Spleen (tissue), 11 donors: ENCODE data around the gene CYS1. TPM values are rescaled to one million over a fixed set of nuclear protein-coding genes. Genes with fewer than 3 reads are reported as not detected.
A peak's percentile ranks its signal among the peaks of the same experiment; 100 is the strongest.

Source experiments
- DNase-seq: peaks from one replicate; pipeline ENCODE4 v3.0.0-alpha.2; 2020
- H3K27ac ChIP-seq, 8 donors: fragments of 200-600 bp; sonication (generic) in 7 of 8; 1 replicate in 4 of 8; 2 replicates in 4 of 8; pipeline versions ENCODE4 v1.5.0 to v1.8.0; 2016 to 2021; ENCODE audit warnings: inconsistent platforms in 4 of 8, mild to moderate bottlenecking in 4 of 8, moderate library complexity in 1 of 8
- H3K27me3 ChIP-seq, 7 donors: fragments of 200-600 bp; sonication (generic) in 6 of 7; replicated peaks in 1 of 7; 1 replicate in 4 of 7; 2 replicates in 3 of 7; pipeline versions ENCODE4 v1.5.0 to v1.8.0; 2016 to 2021; ENCODE audit warnings: inconsistent platforms in 3 of 7, mild to moderate bottlenecking in 1 of 7
- H3K36me3 ChIP-seq, 6 donors: fragments of 200-600 bp; sonication (generic) in 5 of 6; 1 replicate in 4 of 6; 2 replicates in 2 of 6; pipeline versions ENCODE4 v1.5.0 to v1.8.0; 2016 to 2021; ENCODE audit warnings: inconsistent platforms in 2 of 6
- H3K4me1 ChIP-seq, 6 donors: fragments of 200-600 bp; sonication (generic) in 5 of 6; 1 replicate in 3 of 6; 2 replicates in 3 of 6; pipeline versions ENCODE4 v1.5.0 to v1.8.0; 2016 to 2021; ENCODE audit warnings: inconsistent platforms in 3 of 6
- H3K4me3 ChIP-seq, 8 donors: fragments of 200-600 bp; sonication (generic) in 7 of 8; 1 replicate in 4 of 8; 2 replicates in 4 of 8; pipeline versions ENCODE4 v1.5.0 to v1.8.0; 2016 to 2021; ENCODE audit warnings: inconsistent platforms in 4 of 8, mild to moderate bottlenecking in 4 of 8, moderate library complexity in 2 of 8
- H3K9me3 ChIP-seq, 8 donors: fragments of 200-600 bp; sonication (generic) in 7 of 8; 1 replicate in 4 of 8; 2 replicates in 4 of 8; pipeline versions ENCODE4 v1.5.0 to v1.8.0; 2016 to 2021; ENCODE audit warnings: inconsistent platforms in 4 of 8
- CTCF ChIP-seq, 11 experiments: fragments of 200-600 bp in 7 of 11; fragments of 450-650 bp in 4 of 11; sonication (generic) in 4 of 11; IDR thresholded peaks in 8 of 11; conservative IDR thresholded peaks in 3 of 11; 1 replicate in 7 of 11; 2 replicates in 4 of 11; pipeline versions ENCODE4 v1.4.0 to v1.8.0; 2016 to 2021; ENCODE audit warnings: antibody characterized with exemption in 11 of 11, inconsistent platforms in 4 of 11, mild to moderate bottlenecking in 1 of 11
- POLR2A ChIP-seq, 3 donors: fragments of 450-650 bp; IDR thresholded peaks; one replicate each; pipeline ENCODE4 v1.5.1; 2017; ENCODE audit warnings: antibody characterized with exemption in 3 of 3, mild to moderate bottlenecking in 1 of 3
- POLR2AphosphoS5 ChIP-seq, 3 donors: sonication (generic); formaldehyde crosslinking; IDR thresholded peaks; one replicate each; pipeline ENCODE4 v1.5.1; 2017; ENCODE audit warnings: antibody characterized with exemption in 3 of 3
- WGBS, 5 donors: extraction: QIAGEN DNeasy Blood & Tissue Kit in 3 of 5; methylation state at CpG; one replicate each; pipeline versions ENCODE4 v1.1.5 to v1.1.7; 2013 to 2018; 5-methylcytosine and 5-hydroxymethylcytosine counted together
- intact Hi-C: fragments of 100-400 bp; cut with DNase I; formaldehyde crosslinking; loops from one replicate; pipeline ENCODE4 v1.15.0; 2023; ENCODE audit warnings: low total_unique reads
- polyA plus RNA-seq, 3 donors: library from polyadenylated mRNA; stranded (reverse); fragments of 200-250 nt; gene quantifications; one replicate each; pipeline ENCODE4 v1.2.1, GENCODE V29; 2013
- small RNA-seq, 4 donors: library from RNA; depleted of rRNA; stranded (forward); fragments of <200 nt; gene quantifications; one replicate each; pipeline ENCODE3, GENCODE V24; 2016
- total RNA-seq, 7 donors: library from RNA; depleted of rRNA in 3 of 7; stranded (reverse); fragments of >200 nt in 3 of 7; fragmentation: NEBNext Ultra II Directional in 4 of 7; extraction: Animal tissue kit (Norgen Biotek cat#: 25700) in 4 of 7; gene quantifications; one replicate each; pipeline versions ENCODE4 v1.1.0 to v1.2.1, GENCODE V29; 2016 to 2021
- donor health status: healthy with polysubstance abuse.
- donor health status: DM: no; HTN: no; CAD: no; lungs with moderate emphysema.
- donor health status: DM: no; HTN: no; CAD: no.
- donor health status: Bipolar disorder and iron deficiency.
- donor health status: healthy.
- donor health status: DM: no; HTN: no; CAD: no.
- donor health status: DM: yes; HTN: yes; CAD: no.

The CYS1 gene
- total and polyA plus RNA-seq, 10 donors: 0.38 to 2.9 (median 1.3) TPM

DNA sequence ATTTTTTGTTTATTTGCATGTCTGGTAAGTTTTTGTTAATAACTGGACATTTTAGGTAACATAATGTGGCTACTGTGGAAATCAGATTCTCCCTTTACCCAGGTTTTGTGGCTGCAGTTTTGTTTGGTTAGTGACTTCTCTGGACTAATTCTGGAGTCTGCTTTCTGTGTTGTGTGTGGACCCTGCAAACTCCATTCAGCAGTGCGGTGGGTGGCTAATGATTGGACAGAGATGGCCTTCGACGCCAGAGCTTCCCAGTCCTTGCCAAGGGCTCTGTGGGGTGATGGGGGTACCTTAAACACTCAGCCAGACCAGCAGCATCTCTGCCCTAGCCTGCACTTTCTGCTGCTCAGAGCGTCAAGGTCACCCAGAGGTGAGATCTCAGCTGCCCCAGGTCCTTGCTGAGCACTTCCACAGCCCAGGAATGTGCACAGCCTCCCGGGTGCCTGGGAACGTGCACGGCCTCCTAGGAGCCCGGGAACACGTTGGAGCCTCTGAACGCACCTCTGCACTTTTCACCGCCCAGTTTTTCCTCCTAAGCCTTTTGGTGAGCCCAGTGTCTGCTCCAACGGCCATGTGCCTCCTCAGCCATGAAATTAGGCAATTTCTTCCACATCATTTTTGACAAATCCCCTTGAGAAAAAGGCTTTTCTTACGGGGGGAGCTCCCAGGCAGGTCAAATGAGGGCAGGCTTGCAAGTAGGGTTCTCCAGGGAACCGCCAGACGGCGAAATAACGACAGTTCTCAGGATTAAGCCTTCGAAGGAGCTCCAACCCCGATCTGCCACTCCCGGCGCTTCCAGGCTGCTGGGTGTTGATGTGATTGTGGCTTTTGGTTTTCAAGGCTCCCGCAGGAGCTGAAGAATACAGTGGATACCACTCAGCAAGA lies 72.0 kb downstream of the CYS1 start:
- intact Hi-C loops: no loop called here
- peaks cover 0 to 19% (median 11%) of the 10 kb centered on the region in 6 donors for H3K4me1 ChIP-seq
- WGBS, 5 donors: 72 to 89% (median 86%) methylated on average over 20 to 22 of the region's 22 CpGs
- no peaks in the 10 kb centered on the region for H3K9me3 ChIP-seq
- H3K4me3 ChIP-seq: no peak overlapping the region
- no peak overlapping the region for H3K27ac ChIP-seq
- H3K27me3 ChIP-seq: peaks cover 0 to 18% (median 0%) of the 10 kb centered on the region in 7 donors
- no peak for TF ChIP-seq POLR2AphosphoS5 (IDR thresholded peaks at IDR 0.05)
- no peak for TF ChIP-seq POLR2A (IDR thresholded peaks at IDR 0.05)
- TF ChIP-seq CTCF (IDR thresholded peaks at IDR 0.05 in 8 of 11, conservative IDR thresholded peaks at IDR 0.05 in 3 of 11): no peak
- peak; percentile 32 for DNase-seq
- H3K36me3 ChIP-seq: no peaks in the 10 kb centered on the region

GRCh38 chr2:10007435-10007834 lies 72.8 kb downstream of the CYS1 start:
- Histone ChIP-seq H3K4me1 (peaks cover 0 to 19% (median 11%) of the 10 kb centered on the region in 6 donors), H3K27me3 (peaks cover 0 to 18% (median 0%) of the 10 kb centered on the region in 7 donors), H3K9me3 (no peaks in the 10 kb centered on the region), H3K36me3 (no peaks in the 10 kb centered on the region), H3K27ac (no peak overlapping the region), H3K4me3 (no peak overlapping the region)
- whole genome bisulfite sequencing, 5 donors: 77 to 94% (median 92%) methylated on average over 9 of the region's 9 CpGs
- intact Hi-C loops: no loop called here
- TF ChIP-seq POLR2AphosphoS5 (IDR thresholded peaks at IDR 0.05) (no peak), CTCF (IDR thresholded peaks at IDR 0.05 in 8 of 11, conservative IDR thresholded peaks at IDR 0.05 in 3 of 11) (no peak), POLR2A (IDR thresholded peaks at IDR 0.05) (no peak)
- peak; percentile 24 for DNase-seq

Small RNA genes lying within 50 kb of the gene (small RNA-seq; reads per million reads assigned to genes)
- 0 reads per million in 4 donors for gene RF00568

Other genes starting within 250 kb of the CYS1 start
- gene TAF1B, start 236.9 kb downstream of the CYS1 start, total RNA-seq: 10 to 100 TPM; 11.5 to 26.5 (median 19.1) TPM
- 1 to 10 TPM; 3.8 to 5.3 (median 4.2) TPM for gene TAF1B, start 236.9 kb downstream of the CYS1 start, polyA plus RNA-seq
- 1 to 10 TPM; 1.0 to 3.0 (median 1.6) TPM for gene GRHL1, start 128.7 kb downstream of the CYS1 start, total RNA-seq
- gene GRHL1, start 128.7 kb downstream of the CYS1 start, polyA plus RNA-seq: under 1 TPM; 0.20 to 0.64 (median 0.53) TPM
- 10 to 100 TPM; 18.3 to 46.1 (median 33.5) TPM for gene KLF11, start 36.9 kb downstream of the CYS1 start, total RNA-seq
- gene KLF11, start 36.9 kb downstream of the CYS1 start, polyA plus RNA-seq: 10 to 100 TPM in 1 of 3 donors, 1 to 10 TPM in 2; 5.4 to 13.3 (median 8.0) TPM
- gene RRM2, start 42.3 kb upstream of the CYS1 start, total RNA-seq: 10 to 100 TPM in 5 of 7 donors, 1 to 10 TPM in 2; 6.3 to 39.2 (median 14.3) TPM
- 10 to 100 TPM in 2 of 3 donors, 1 to 10 TPM in 1; 2.3 to 15.6 (median 12.4) TPM for gene RRM2, start 42.3 kb upstream of the CYS1 start, polyA plus RNA-seq
- 10 to 100 TPM; 42.3 to 80.6 (median 57.5) TPM for gene HPCAL1, start 222.5 kb upstream of the CYS1 start, total RNA-seq
- gene HPCAL1, start 222.5 kb upstream of the CYS1 start, polyA plus RNA-seq: 10 to 100 TPM; 41.9 to 58.5 (median 57.9) TPM